Choroid plexus epithelial cell (primary cell): ENCODE results near the gene KRT76.
"Not testable (repeated sequence)": the region's sequence is repeated elsewhere in the genome, so short reads cannot be mapped to it uniquely, and the experiment has no call there.

Experiments used
- DNase-seq: peaks from one replicate; pipeline ENCODE4 v3.0.0-alpha.2; 2010; ENCODE audit warnings: low read depth
- H3K4me3 ChIP-seq: 2 replicates; pipeline ENCODE4 v1.5.1; 2011; ENCODE audit warnings: low read depth, mild to moderate bottlenecking, control low read depth, low read length, moderate library complexity
- CTCF ChIP-seq: conservative IDR thresholded peaks from 2 replicates; pipeline ENCODE4 v1.5.1; 2011; ENCODE audit warnings: low read depth, mild to moderate bottlenecking, control low read depth, inconsistent platforms, low read length, moderate library complexity

Gene KRT76

GRCh38 chr12:52751795-52752194 lies 25.4 kb downstream of the KRT76 start:
- no peak overlapping the region for H3K4me3 ChIP-seq
- no peak for DNase-seq
- no peak for TF ChIP-seq CTCF

GRCh38 chr12:52750532-52750931 lies 26.6 kb downstream of the KRT76 start:
- H3K4me3 ChIP-seq, DNase-seq: not testable (repeated sequence)

- no peak for DNase-seq
- no peak overlapping the region for H3K4me3 ChIP-seq
- TF ChIP-seq CTCF = no peak
Observed at GRCh38 chr12:52749827-52750226, 27.3 kb downstream of the KRT76 start.

- H3K4me3 ChIP-seq = no peak overlapping the region
- no peak for DNase-seq
- TF ChIP-seq CTCF = no peak
Observed at GRCh38 chr12:52748578-52748977, 28.6 kb downstream of the KRT76 start.

GRCh38 chr12:52745554-52745953 lies 31.6 kb downstream of the KRT76 start:
- DNase-seq = no peak
- H3K4me3 ChIP-seq = no peak overlapping the region
- no peak for TF ChIP-seq CTCF

GRCh38 chr12:52744493-52745156 lies 32.5 kb downstream of the KRT76 start:
- DNase-seq = no peak
- TF ChIP-seq CTCF = no peak
- H3K4me3 ChIP-seq = no peak overlapping the region

GRCh38 chr12:52742822-52743457 lies 34.2 kb downstream of the KRT76 start:
- TF ChIP-seq CTCF = no peak
- no peak overlapping the region for H3K4me3 ChIP-seq
- no peak for DNase-seq
